Osteocyte (in vitro differentiated cells): Measurements from ENCODE around the gene GTF2F2. TPM values are rescaled to one million over a fixed set of nuclear protein-coding genes. Genes with fewer than 3 reads are reported as not detected.

Experiments used
- DNase-seq: peaks from one replicate; pipeline ENCODE4 v3.0.0; 2021; ENCODE audit warnings: mixed read lengths; ENCODE audit not compliant: unreplicated experiment; ENCODE audit errors: extremely low spot score
- H3K27ac Mint-ChIP-seq: one replicate; pipeline ENCODE4 v1.8.0; 2021; ENCODE audit warnings: mild to moderate bottlenecking, mixed read lengths; ENCODE audit not compliant: unreplicated experiment
- H3K27me3 Mint-ChIP-seq: one replicate; pipeline ENCODE4 v1.8.0; 2021; ENCODE audit warnings: mixed read lengths; ENCODE audit not compliant: unreplicated experiment
- H3K36me3 Mint-ChIP-seq: one replicate; pipeline ENCODE4 v1.8.0; 2021; ENCODE audit warnings: mixed read lengths; ENCODE audit not compliant: unreplicated experiment
- H3K4me1 Mint-ChIP-seq: one replicate; pipeline ENCODE4 v1.8.0; 2021; ENCODE audit warnings: mixed read lengths; ENCODE audit not compliant: unreplicated experiment
- H3K4me3 Mint-ChIP-seq: one replicate; pipeline ENCODE4 v1.8.0; 2021; ENCODE audit warnings: mild to moderate bottlenecking, moderate library complexity, mixed read lengths; ENCODE audit not compliant: unreplicated experiment
- H3K9me3 Mint-ChIP-seq: one replicate; pipeline ENCODE4 v1.8.0; 2021; ENCODE audit warnings: mixed read lengths; ENCODE audit not compliant: unreplicated experiment
- CTCF ChIP-seq: fragments of 200-600 bp; sonication (generic); IDR thresholded peaks from 2 replicates; pipeline ENCODE4 v1.5.0; 2021; ENCODE audit warnings: antibody characterized with exemption, mild to moderate bottlenecking, moderate library complexity
- total RNA-seq: library from RNA; stranded (reverse); gene quantifications from 2 replicates; pipeline ENCODE4 v1.2.1, GENCODE V29; 2021

Gene GTF2F2
- total RNA-seq, 1 donor from 2014 or later = 15.6 TPM

GRCh38 chr13:45258334-45258675 lies 138.0 kb downstream of the GTF2F2 start:
- TF ChIP-seq CTCF = no peak
- Mint-ChIP-seq H3K36me3 (peaks cover 12% of the 10 kb centered on the region), H3K27ac (no peak overlapping the region), H3K9me3 (no peaks in the 10 kb centered on the region), H3K4me3 (no peak overlapping the region), H3K4me1 (peaks cover 14% of the 10 kb centered on the region), H3K27me3 (no peaks in the 10 kb centered on the region)
- DNase-seq = no peak

GRCh38 chr13:45267215-45267614 lies 146.9 kb downstream of the GTF2F2 start:
- Mint-ChIP-seq H3K27me3 (no peaks in the 10 kb centered on the region), H3K27ac (no peak overlapping the region), H3K4me1 (no peaks in the 10 kb centered on the region), H3K4me3 (no peak overlapping the region), H3K9me3 (no peaks in the 10 kb centered on the region), H3K36me3 (peaks cover 6% of the 10 kb centered on the region)
- no peak for TF ChIP-seq CTCF
- no peak for DNase-seq

GRCh38 chr13:45269204-45269603 lies 148.9 kb downstream of the GTF2F2 start:
- Mint-ChIP-seq H3K9me3 (no peaks in the 10 kb centered on the region), H3K4me3 (no peak overlapping the region), H3K27me3 (no peaks in the 10 kb centered on the region), H3K27ac (no peak overlapping the region), H3K4me1 (no peaks in the 10 kb centered on the region), H3K36me3 (peaks cover 8% of the 10 kb centered on the region)
- no peak for DNase-seq
- TF ChIP-seq CTCF = no peak

- DNase-seq = no peak
- peaks cover 6% of the 10 kb centered on the region for H3K9me3 Mint-ChIP-seq
- H3K27ac Mint-ChIP-seq = no peak overlapping the region
Measured at GRCh38 chr13:45276913-45277312, 156.6 kb downstream of the GTF2F2 start.

GRCh38 chr13:45278096-45278645 lies 157.9 kb downstream of the GTF2F2 start:
- no peak for DNase-seq
- Mint-ChIP-seq H3K36me3 (peaks cover 8% of the 10 kb centered on the region), H3K27me3 (no peaks in the 10 kb centered on the region), H3K4me1 (peaks cover 2% of the 10 kb centered on the region), H3K4me3 (no peak overlapping the region), H3K9me3 (peaks cover 6% of the 10 kb centered on the region), H3K27ac (no peak overlapping the region)
- TF ChIP-seq CTCF = no peak

More at GRCh38 chr13:45276913-45277312, 156.6 kb downstream of the GTF2F2 start:
- Mint-ChIP-seq H3K36me3 (peaks cover 8% of the 10 kb centered on the region), H3K4me1 (peaks cover 2% of the 10 kb centered on the region), H3K4me3 (no peak overlapping the region), H3K27me3 (no peaks in the 10 kb centered on the region)
- TF ChIP-seq CTCF = no peak
